Testis (tissue), 3 donors: Measurements from ENCODE around the gene PRKN. TPM values are rescaled to one million over a fixed set of nuclear protein-coding genes. Genes with fewer than 3 reads are reported as not detected.
A peak's percentile ranks its signal among the peaks of the same experiment; 100 is the strongest.

ENCODE experiments used
- DNase-seq: peaks from one replicate; pipeline ENCODE4 v3.0.0-alpha.2; 2019
- H3K27ac ChIP-seq, 2 donors: fragments of 200-600 bp; sonication (generic); one replicate each; pipeline ENCODE4 v1.5.1; 2019
- H3K27me3 ChIP-seq: fragments of 200-600 bp; sonication (generic); one replicate; pipeline ENCODE4 v1.5.1; 2019
- H3K36me3 ChIP-seq: fragments of 200-600 bp; sonication (generic); one replicate; pipeline ENCODE4 v1.5.1; 2017; ENCODE audit warnings: low read depth; ENCODE audit errors: missing control alignments
- H3K4me1 ChIP-seq: fragments of 200-600 bp; sonication (generic); one replicate; pipeline ENCODE4 v1.5.1; 2019
- H3K4me3 ChIP-seq, 2 donors: fragments of 200-600 bp; sonication (generic); one replicate each; pipeline ENCODE4 v1.5.1; 2017 to 2019
- H3K9me3 ChIP-seq: fragments of 200-600 bp; sonication (generic); one replicate; pipeline ENCODE4 v1.5.1; 2017
- POLR2A ChIP-seq: fragments of 450-650 bp; IDR thresholded peaks from one replicate; pipeline ENCODE4 v1.6.1; 2017; ENCODE audit warnings: antibody characterized with exemption, mild to moderate bottlenecking, moderate library complexity
- WGBS, 2 donors: methylation state at CpG; one replicate each; pipeline ENCODE4 v1.1.5; 2018; 5-methylcytosine and 5-hydroxymethylcytosine counted together
- intact Hi-C: fragments of 100-400 bp; cut with DNase I; formaldehyde crosslinking; loops from one replicate; pipeline ENCODE4 v1.15.1; 2023; ENCODE audit warnings: low total_unique reads
- polyA plus RNA-seq: library from polyadenylated mRNA; stranded (reverse); fragments of 350-450 nt; fragmentation: Illumina TruSeq; extraction: RNeasy Lipid Tissue Mini Kit (QIAGEN cat#74804); gene quantifications from one replicate; pipeline ENCODE4 v1.2.3, GENCODE V29; 2014; ENCODE audit warnings: low read depth, low replicate concordance; ENCODE audit not compliant: insufficient read depth
- total RNA-seq, 2 donors: library from RNA; depleted of rRNA; stranded (reverse); fragments of >200 nt; gene quantifications; one replicate each; pipeline ENCODE4 v1.2.3, GENCODE V29; 2016
- TF ChIP-seq, protein P1 (sequence below), 3 experiments: fragments of 450-650 bp in 2 of 3; fragments of 200-600 bp in 1 of 3; sonication (generic) in 1 of 3; IDR thresholded peaks; one replicate each; pipeline ENCODE4 v1.5.1; 2016 to 2019; ENCODE audit warnings: antibody characterized with exemption in 3 of 3, mild to moderate bottlenecking in 2 of 3, moderate library complexity in 1 of 3

Gene PRKN
- total and polyA plus RNA-seq, 3 donors from 2014 or later, result 19.1 to 34.5 (median 28.8) TPM

DNA sequence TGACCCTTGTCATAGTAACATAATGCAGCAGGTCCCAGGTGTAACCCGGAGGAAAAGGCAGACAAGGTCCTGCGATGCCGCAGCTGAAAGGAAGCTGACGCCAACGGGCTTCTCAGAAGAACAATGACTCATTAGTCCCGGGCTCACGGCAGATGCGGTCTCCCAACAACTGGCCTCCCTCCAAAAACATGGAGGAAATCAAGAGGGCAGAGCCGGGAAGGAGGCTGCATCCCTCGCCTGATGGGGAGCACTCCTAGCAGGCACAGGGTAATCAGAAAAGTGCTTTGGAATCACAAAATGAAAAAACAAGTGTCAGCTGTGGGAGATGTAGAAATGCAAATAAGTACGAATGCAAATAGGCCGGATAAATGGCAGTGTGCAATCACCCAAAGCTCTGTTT, 1288.5 kb downstream of the PRKN start:
- intact Hi-C loops, result no loop called here
- Histone ChIP-seq H3K27me3 (no peaks in the 10 kb centered on the region), H3K4me1 (peaks cover 13% of the 10 kb centered on the region), H3K9me3 (no peaks in the 10 kb centered on the region), H3K27ac (peak overlapping the region in 1 of 2 donors; percentile 36), H3K4me3 (peak overlapping the region in 1 of 2 donors; percentile 8), H3K36me3 (no peaks in the 10 kb centered on the region)
- WGBS, 2 donors, result 46 to 54% methylated on average over 11 to 12 of the region's 12 CpGs
- TF ChIP-seq POLR2A, result no peak
- TF ChIP-seq, protein P1, sequence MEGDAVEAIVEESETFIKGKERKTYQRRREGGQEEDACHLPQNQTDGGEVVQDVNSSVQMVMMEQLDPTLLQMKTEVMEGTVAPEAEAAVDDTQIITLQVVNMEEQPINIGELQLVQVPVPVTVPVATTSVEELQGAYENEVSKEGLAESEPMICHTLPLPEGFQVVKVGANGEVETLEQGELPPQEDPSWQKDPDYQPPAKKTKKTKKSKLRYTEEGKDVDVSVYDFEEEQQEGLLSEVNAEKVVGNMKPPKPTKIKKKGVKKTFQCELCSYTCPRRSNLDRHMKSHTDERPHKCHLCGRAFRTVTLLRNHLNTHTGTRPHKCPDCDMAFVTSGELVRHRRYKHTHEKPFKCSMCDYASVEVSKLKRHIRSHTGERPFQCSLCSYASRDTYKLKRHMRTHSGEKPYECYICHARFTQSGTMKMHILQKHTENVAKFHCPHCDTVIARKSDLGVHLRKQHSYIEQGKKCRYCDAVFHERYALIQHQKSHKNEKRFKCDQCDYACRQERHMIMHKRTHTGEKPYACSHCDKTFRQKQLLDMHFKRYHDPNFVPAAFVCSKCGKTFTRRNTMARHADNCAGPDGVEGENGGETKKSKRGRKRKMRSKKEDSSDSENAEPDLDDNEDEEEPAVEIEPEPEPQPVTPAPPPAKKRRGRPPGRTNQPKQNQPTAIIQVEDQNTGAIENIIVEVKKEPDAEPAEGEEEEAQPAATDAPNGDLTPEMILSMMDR (IDR thresholded peaks at IDR 0.05), result no peak
- DNase-seq, result peak; percentile 65

DNA sequence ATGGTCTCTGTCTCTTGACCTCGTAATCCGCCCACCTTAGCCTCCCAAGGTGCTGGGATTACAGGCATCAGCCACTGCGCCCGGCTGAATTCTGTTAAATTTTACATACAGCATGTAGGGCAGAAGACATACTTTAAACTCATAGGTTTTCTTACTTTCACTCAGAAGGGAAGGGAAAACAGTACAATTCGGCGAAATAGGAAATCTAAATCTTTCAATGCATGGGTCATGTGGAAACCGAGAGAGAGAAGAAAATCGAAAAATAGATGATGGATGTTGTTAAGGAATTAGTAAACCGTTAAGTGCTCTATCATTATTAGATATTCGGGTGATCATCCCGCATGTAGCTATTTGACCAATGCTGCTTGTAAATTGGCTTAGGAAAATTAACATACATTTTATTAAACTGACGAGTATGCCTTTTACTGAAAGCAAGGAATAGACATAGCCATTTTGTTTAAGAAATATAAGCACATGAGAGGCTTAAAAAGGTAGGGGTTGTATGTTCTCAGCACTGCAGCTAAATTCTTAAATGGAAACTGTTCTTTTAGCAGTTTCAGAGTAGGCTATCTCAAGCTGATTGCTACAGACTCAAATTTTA, 1289.0 kb downstream of the PRKN start:
- Histone ChIP-seq H3K4me3 (no peak overlapping the region), H3K36me3 (no peaks in the 10 kb centered on the region), H3K9me3 (no peaks in the 10 kb centered on the region), H3K4me1 (peaks cover 18% of the 10 kb centered on the region), H3K27ac (peak overlapping the region in 1 of 2 donors; percentile 36), H3K27me3 (no peaks in the 10 kb centered on the region)
- no peak for DNase-seq
- WGBS, 2 donors, result 78% methylated on average over 12 of the region's 12 CpGs
- intact Hi-C loops, result no loop called here
- TF ChIP-seq, protein P1 (IDR thresholded peaks at IDR 0.05), result no peak
- TF ChIP-seq POLR2A, result no peak

DNA sequence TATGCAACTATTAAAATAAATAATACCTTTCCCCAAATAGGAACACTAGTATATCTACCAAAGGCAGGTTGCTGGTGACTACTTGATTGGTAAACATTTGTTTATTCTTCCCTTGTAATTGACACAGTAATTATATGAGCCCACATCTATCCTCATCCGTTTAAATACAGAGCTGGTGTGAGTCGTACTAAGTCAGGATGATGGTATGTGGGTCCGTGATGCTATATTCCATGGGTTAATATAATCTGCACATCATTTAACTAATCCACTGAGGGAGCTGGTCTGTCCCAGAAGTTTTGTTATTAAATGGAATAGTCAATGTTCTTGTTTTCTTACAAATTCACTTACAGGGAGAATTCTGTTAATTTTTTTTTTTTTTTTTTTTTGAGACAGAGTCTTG, 1289.7 kb downstream of the PRKN start:
- no peak overlapping the region for H3K27ac ChIP-seq
- H3K36me3 ChIP-seq, result no peaks in the 10 kb centered on the region
- TF ChIP-seq POLR2A, result no peak
- TF ChIP-seq, protein P1 (IDR thresholded peaks at IDR 0.05), result no peak
- no peak for DNase-seq
- H3K4me3 ChIP-seq, result no peak overlapping the region
- peaks cover 18% of the 10 kb centered on the region for H3K4me1 ChIP-seq
- 90 to 98% methylated on average over 3 of the region's 3 CpGs for WGBS, 2 donors
- no peaks in the 10 kb centered on the region for H3K27me3 ChIP-seq
- intact Hi-C loops, result no loop called here
- H3K9me3 ChIP-seq, result no peaks in the 10 kb centered on the region

DNA sequence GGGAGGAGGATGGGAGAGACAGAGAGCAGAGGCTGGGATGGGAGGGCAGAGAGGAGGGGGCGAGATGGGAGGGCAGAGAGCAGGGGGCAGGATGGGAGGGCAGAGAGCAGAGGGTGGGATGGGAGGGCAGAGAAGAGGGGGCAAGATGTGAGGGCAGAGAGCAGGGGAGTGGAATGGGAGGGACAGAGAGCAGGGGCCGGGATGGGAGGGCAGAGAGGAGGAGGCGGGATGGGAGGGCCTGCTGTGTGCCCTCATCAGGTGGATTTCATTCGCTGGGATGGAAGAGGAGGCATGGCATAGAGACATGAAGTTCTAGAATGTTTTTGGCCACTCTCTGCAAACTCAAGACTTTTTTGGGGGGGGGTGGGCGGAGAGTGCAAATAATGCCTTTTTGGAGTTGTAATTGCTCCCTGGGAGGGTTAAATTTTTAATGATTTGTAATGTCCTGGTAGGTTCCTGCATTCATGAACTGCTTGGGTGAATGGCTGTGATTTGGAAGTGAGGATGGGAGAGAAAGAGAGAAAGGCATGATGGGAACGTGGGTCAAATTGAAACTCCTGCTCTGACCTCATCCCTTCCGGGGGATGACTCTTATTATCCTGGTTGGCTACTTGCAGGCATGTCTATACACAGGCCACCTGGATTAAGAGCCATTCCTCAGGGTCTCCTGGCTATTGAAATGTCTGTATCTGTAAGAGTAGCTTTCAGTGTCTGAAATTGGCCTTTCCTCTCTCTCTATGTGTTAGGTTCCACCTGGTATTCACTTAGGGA, 1291.3 kb downstream of the PRKN start:
- intact Hi-C loops, result no loop called here
- Histone ChIP-seq H3K27me3 (no peaks in the 10 kb centered on the region), H3K27ac (no peak overlapping the region), H3K4me3 (no peak overlapping the region), H3K9me3 (no peaks in the 10 kb centered on the region), H3K4me1 (peaks cover 18% of the 10 kb centered on the region), H3K36me3 (no peaks in the 10 kb centered on the region)
- TF ChIP-seq POLR2A, result no peak
- TF ChIP-seq, protein P1 (IDR thresholded peaks at IDR 0.05), result no peak
- 81 to 86% methylated on average over 7 of the region's 7 CpGs for WGBS, 2 donors
- DNase-seq, result no peak
